ENCODE data around the gene CHD9.
"Not testable (repeated sequence)": the region's sequence is repeated elsewhere in the genome, so short reads cannot be mapped to it uniquely, and the experiment has no call there.

GRCh38 chr16:53330991-53331390, 276.2 kb downstream of the CHD9 start:
- TF ChIP-seq SUZ12, ARNT, FOXK2, NFRKB, PKNOX1, TARDBP (IDR thresholded peaks at IDR 0.05): not testable (repeated sequence)
